ENCODE results near the gene PRDX6. TPM values are rescaled to one million over a fixed set of nuclear protein-coding genes. Genes with fewer than 3 reads are reported as not detected.

Gene PRDX6
- total RNA-seq, 4 donors from 2014 or later: 416 to 1,193 (median 608) TPM

GRCh38 chr1:173489929-173490328 is 12.8 kb downstream of the PRDX6 start:
- no peak for TF ChIP-seq CTCF (IDR thresholded peaks at IDR 0.05; ENCODE audit: low read depth)

GRCh38 chr1:173491508-173491907 is 14.4 kb downstream of the PRDX6 start:
- TF ChIP-seq CTCF (IDR thresholded peaks at IDR 0.05; ENCODE audit: low read depth): no peak

GRCh38 chr1:173495609-173496267 is 18.6 kb downstream of the PRDX6 start:
- no peak for TF ChIP-seq CTCF (IDR thresholded peaks at IDR 0.05; ENCODE audit: low read depth)

GRCh38 chr1:173496757-173497320 is 19.7 kb downstream of the PRDX6 start:
- TF ChIP-seq CTCF (IDR thresholded peaks at IDR 0.05; ENCODE audit: low read depth): no peak

- TF ChIP-seq CTCF (IDR thresholded peaks at IDR 0.05; ENCODE audit: low read depth): no peak
Observed at GRCh38 chr1:173499729-173500128, 22.6 kb downstream of the PRDX6 start.

GRCh38 chr1:173502104-173502503 is 25.0 kb downstream of the PRDX6 start:
- TF ChIP-seq CTCF (IDR thresholded peaks at IDR 0.05; ENCODE audit: low read depth): no peak

- TF ChIP-seq CTCF (IDR thresholded peaks at IDR 0.05; ENCODE audit: low read depth): no peak
Observed at GRCh38 chr1:173503391-173503790, 26.3 kb downstream of the PRDX6 start.

All from subcutaneous adipose tissue (tissue), 4 donors.